IPS-18c (cell line): ENCODE data around the gene VPS33B.
A peak's percentile ranks its signal among the peaks of the same experiment; 100 is the strongest.

ENCODE experiments used
- H3K4me3 ChIP-seq: 2 replicates; pipeline ENCODE4 v1.7.0; 2013; ENCODE audit warnings: low read depth, mild to moderate bottlenecking, low read length, moderate library complexity; ENCODE audit not compliant: insufficient read depth
- H3K9me3 ChIP-seq: one replicate; pipeline ENCODE4 v1.6.1; 2013; ENCODE audit warnings: mild to moderate bottlenecking, low read length, moderate library complexity; ENCODE audit not compliant: control insufficient read depth, insufficient read depth

VPS33B gene

DNA sequence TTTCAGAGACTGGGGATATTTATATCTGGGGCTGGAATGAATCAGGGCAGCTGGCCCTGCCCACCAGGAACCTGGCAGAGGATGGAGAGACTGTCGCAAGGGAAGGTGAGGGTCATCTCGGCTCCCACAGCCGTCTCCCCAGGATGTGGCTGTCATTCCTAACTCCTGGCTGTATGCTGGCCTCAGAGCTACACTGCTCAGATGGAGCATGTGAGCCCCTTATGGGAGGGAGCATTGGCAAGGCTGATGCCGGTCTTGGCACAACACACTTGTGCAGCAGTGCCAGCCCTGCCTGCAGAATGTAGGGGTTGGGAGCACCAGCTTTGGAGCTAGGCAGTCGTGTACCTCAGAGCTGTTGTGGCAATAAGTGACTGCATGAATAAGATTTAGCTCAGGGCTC, 62.5 kb downstream of the VPS33B start:
- H3K9me3 ChIP-seq, result no peaks in the 10 kb centered on the region

GRCh38 chr15:90959028-90959595, 63.3 kb downstream of the VPS33B start:
- H3K9me3 ChIP-seq, result no peaks in the 10 kb centered on the region
- H3K4me3 ChIP-seq, result no peak overlapping the region

More for the DNA sequence above, 62.5 kb downstream of the VPS33B start:
- no peak overlapping the region for H3K4me3 ChIP-seq

GRCh38 chr15:90957791-90958190, 64.6 kb downstream of the VPS33B start:
- peak overlapping the region; percentile 75; the same call in 1 of the 2 replicates for H3K4me3 ChIP-seq
- no peaks in the 10 kb centered on the region for H3K9me3 ChIP-seq

GRCh38 chr15:90957031-90957790, 65.2 kb downstream of the VPS33B start:
- no peaks in the 10 kb centered on the region for H3K9me3 ChIP-seq
- peak overlapping the region; percentile 75 for H3K4me3 ChIP-seq

DNA sequence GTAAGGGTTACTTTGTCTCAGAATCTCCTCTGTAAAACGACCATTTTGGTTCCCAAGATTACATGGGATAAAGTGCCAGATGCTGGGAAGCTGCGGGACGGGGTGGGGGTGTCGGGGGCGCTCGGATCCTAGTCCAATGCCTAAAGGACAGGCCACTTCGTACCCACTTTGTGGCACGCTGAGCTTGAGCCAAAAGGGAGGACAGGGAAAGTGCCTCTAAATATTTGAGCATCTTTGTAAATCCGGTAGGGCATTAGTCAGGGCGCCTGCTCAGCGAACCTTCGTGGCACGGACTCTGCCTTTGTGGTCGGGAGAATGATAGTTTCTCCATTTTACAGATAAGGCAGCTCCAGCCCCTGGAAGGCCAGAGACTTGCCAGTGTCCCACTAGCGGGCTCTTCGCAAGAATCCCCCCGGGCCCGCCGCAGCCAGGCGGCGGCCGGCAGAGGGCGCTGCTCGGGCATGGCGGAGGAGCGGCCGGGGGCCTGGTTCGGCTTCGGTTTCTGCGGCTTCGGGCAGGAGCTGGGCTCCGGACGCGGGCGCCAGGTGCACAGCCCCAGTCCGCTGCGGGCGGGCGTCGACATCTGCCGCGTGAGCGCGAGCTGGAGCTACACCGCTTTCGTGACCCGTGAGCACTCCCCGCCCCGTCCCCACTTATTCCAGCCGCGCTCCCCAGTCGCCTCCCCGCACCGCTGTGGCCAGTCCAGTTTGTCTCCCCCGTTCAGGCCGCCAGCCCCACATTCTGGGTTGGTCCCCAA, 65.9 kb downstream of the VPS33B start:
- Histone ChIP-seq H3K4me3 (peak overlapping the region; percentile 75), H3K9me3 (no peaks in the 10 kb centered on the region)

- H3K4me3 ChIP-seq, result peak overlapping the region; percentile 84
- H3K9me3 ChIP-seq, result no peaks in the 10 kb centered on the region
Measured at GRCh38 chr15:90955624-90956273, 66.6 kb downstream of the VPS33B start.

DNA sequence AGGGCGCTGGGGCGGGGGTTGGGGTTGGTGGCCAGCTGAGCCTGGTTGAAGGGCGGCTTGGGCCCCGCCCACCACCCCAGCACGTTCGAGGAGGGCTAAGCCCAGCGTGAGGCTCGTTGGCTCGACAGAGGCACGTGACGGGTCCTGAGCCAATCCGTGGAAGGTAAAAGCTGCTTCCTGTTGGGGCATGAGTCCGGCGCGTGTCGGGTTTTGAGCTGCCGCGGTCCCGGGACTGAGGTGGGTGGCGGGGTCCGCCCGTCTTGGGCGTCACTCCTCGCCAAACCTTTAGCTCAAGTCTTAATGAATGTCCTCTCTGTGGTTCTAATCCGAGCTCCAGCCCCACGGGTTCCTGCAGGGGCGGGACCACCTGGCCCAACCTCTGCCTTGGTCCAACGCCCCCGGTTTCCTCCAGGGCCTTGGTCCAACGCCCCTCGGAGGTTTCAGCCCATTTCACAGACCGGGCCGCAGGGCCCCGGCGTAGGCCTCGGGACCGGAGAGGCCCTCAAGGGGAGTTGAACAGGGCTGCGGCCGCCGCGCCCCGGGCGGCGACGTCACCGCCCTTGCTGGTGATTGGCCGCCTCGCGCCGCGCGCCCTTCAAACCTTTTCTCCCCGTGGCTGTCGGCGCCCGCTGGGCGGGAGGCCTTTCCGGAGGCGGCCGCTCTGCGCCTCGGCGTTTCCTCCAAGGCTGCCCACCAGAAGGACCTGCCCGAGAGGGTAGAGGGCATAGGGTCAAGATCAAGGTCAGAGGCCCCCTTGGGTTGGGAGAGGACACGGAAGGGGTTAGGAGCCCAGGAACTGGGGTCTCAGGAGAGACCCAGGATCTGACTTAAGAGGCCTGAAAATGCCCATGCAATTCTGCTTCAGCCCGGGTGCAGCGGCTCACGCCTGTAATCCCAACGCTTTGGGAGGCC, 67.4 kb downstream of the VPS33B start, which contains the start of gene RCCD1:
Gene RCCD1, plus strand, starts transcription at position 173 of the 912 bp plus-strand sequence. CDS start 1,851 bp downstream, outside the sequence.
- H3K4me3 ChIP-seq, result peak within 1 kb of the TSS; percentile 84

DNA sequence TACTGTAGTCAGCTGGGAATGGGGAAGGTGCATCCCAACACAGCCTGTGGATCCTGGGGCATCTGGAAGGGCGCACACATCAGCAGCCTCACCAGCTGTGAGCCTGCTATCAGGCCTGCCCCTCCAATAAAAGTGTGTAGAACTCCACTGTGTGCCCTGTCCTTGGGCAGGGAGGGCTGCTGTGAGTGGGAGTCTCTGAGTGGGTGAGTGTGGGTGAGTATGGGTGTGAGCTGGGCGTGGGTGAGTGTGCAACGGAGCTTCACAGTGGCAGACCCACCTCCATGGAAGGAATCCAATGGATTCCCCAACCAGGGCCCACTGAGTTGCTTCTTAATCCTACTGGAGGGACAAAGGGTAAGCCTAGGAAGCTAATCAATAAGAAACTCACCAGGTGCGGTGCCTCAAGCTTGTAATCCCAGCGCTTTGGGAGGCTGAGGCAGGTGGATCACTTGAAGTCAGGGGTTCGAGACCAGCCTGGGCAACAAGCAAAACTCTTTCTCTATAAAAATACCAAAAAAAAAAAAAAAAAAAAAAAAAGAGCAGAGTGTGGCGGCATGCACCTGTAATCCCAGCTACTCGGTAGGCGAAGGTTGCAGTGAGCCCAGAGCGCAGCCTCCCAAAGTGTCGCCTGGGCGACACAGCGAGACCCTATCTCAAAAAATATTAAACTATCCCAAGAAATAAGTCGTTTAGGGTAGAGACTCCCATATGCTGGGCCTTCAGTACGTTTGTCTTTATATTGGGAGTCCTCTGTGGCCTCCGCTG, 68.3 kb downstream of the VPS33B start:
- Histone ChIP-seq H3K9me3 (no peaks in the 10 kb centered on the region), H3K4me3 (no peak overlapping the region)

More for the DNA sequence above, 67.4 kb downstream of the VPS33B start, which contains the start of gene RCCD1:
- H3K9me3 ChIP-seq, result no peaks in the 10 kb centered on the region

GRCh38 chr15:90952901-90953677, 69.3 kb downstream of the VPS33B start:
- no peak overlapping the region for H3K4me3 ChIP-seq
- H3K9me3 ChIP-seq, result no peaks in the 10 kb centered on the region

DNA sequence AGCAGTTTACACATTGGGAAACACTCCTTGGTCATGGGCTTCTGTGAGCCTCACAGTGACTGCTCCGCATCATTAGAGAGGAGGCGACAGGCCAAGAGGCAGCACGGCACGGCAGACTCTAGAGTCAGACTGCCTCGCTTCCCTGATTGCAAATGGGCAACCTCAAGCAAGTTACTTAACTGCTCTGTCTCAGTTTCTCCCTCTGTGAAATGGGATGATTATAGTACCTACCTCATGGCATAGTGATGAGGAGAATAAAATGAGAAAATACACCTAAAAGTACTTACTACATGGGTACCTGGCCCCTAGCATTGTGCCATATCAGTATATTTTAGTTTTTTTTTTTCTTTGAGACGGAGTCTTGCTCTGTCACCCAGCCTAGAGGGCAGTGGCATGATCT, 71.7 kb downstream of the VPS33B start:
- H3K9me3 ChIP-seq, result no peaks in the 10 kb centered on the region
- no peak overlapping the region for H3K4me3 ChIP-seq

- Histone ChIP-seq H3K9me3 (no peaks in the 10 kb centered on the region), H3K4me3 (no peak overlapping the region)
Measured at GRCh38 chr15:90949979-90950675, 72.3 kb downstream of the VPS33B start.
